ENCODE measurements around the gene SMAD3.

Gene SMAD3

GRCh38 chr15:67082007-67082536 lies 16.7 kb downstream of the SMAD3 start:
- DNase-seq: no peak

- no peak for DNase-seq
Measured at GRCh38 chr15:67083135-67083762, 17.8 kb downstream of the SMAD3 start.

GRCh38 chr15:67084561-67084960 lies 19.2 kb downstream of the SMAD3 start:
- no peak for DNase-seq

GRCh38 chr15:67085237-67085817 lies 19.9 kb downstream of the SMAD3 start:
- no peak for DNase-seq

GRCh38 chr15:67085818-67086636 lies 20.6 kb downstream of the SMAD3 start:
- no peak for DNase-seq

- no peak for DNase-seq
Measured at GRCh38 chr15:67086637-67086914, 21.2 kb downstream of the SMAD3 start.

- no peak for DNase-seq
Measured at GRCh38 chr15:67087507-67088172, 22.2 kb downstream of the SMAD3 start.

- DNase-seq: no peak
Measured at GRCh38 chr15:67089217-67090193, 24.1 kb downstream of the SMAD3 start.

GRCh38 chr15:67090297-67091070 lies 25.1 kb downstream of the SMAD3 start:
- DNase-seq: no peak

GRCh38 chr15:67091071-67091979 lies 25.9 kb downstream of the SMAD3 start:
- no peak for DNase-seq

GRCh38 chr15:67091980-67092677 lies 26.7 kb downstream of the SMAD3 start:
- DNase-seq: no peak

GRCh38 chr15:67092752-67093503 lies 27.5 kb downstream of the SMAD3 start:
- DNase-seq: no peak

- no peak for DNase-seq
Measured at GRCh38 chr15:67093504-67093862, 28.1 kb downstream of the SMAD3 start.

- no peak for DNase-seq
Measured at GRCh38 chr15:67094001-67094826, 28.8 kb downstream of the SMAD3 start.

GRCh38 chr15:67095912-67096311 lies 30.5 kb downstream of the SMAD3 start:
- no peak for DNase-seq

GRCh38 chr15:67096546-67097294 lies 31.3 kb downstream of the SMAD3 start:
- DNase-seq: no peak

GRCh38 chr15:67097424-67097823 lies 32.0 kb downstream of the SMAD3 start:
- no peak for DNase-seq

All from right forelimb (tissue), 1 donor.